ENCODE measurements around the gene NFIA. TPM values are rescaled to one million over a fixed set of nuclear protein-coding genes. Genes with fewer than 3 reads are reported as not detected.

Gene NFIA
- total and polyA plus RNA-seq, 2 of the 13 experiments (the other 11 are each of a cell fraction or from before 2014, with no cell fraction given) = 14.7 to 28.5 TPM

DNA sequence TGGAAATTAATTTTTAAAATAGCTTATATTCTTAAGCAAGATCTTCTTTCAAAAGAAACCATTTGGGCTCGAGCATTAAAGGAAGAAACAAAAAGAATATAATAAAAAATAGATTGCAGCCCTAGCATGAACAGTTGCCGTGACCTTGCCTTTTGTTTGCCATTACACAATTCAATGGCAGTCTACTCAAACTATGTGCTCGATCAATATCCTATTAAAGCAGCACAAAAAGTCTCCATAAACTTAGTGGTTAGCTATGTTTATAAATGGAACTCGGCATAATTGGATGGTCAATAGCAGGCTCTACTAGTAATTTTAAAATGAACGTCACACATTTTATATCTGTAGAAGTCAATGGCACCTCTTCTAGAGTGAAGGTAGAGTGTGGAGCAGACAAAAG lies 256.5 kb downstream of the NFIA start (continued):
- TF ChIP-seq, protein P1, sequence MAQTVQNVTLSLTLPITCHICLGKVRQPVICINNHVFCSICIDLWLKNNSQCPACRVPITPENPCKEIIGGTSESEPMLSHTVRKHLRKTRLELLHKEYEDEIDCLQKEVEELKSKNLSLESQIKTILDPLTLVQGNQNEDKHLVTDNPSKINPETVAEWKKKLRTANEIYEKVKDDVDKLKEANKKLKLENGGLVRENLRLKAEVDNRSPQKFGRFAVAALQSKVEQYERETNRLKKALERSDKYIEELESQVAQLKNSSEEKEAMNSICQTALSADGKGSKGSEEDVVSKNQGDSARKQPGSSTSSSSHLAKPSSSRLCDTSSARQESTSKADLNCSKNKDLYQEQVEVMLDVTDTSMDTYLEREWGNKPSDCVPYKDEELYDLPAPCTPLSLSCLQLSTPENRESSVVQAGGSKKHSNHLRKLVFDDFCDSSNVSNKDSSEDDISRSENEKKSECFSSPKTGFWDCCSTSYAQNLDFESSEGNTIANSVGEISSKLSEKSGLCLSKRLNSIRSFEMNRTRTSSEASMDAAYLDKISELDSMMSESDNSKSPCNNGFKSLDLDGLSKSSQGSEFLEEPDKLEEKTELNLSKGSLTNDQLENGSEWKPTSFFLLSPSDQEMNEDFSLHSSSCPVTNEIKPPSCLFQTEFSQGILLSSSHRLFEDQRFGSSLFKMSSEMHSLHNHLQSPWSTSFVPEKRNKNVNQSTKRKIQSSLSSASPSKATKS (CRISPR knock-in tag; IDR thresholded peaks at IDR 0.05) = no peak
- TF ChIP-seq, protein P2, sequence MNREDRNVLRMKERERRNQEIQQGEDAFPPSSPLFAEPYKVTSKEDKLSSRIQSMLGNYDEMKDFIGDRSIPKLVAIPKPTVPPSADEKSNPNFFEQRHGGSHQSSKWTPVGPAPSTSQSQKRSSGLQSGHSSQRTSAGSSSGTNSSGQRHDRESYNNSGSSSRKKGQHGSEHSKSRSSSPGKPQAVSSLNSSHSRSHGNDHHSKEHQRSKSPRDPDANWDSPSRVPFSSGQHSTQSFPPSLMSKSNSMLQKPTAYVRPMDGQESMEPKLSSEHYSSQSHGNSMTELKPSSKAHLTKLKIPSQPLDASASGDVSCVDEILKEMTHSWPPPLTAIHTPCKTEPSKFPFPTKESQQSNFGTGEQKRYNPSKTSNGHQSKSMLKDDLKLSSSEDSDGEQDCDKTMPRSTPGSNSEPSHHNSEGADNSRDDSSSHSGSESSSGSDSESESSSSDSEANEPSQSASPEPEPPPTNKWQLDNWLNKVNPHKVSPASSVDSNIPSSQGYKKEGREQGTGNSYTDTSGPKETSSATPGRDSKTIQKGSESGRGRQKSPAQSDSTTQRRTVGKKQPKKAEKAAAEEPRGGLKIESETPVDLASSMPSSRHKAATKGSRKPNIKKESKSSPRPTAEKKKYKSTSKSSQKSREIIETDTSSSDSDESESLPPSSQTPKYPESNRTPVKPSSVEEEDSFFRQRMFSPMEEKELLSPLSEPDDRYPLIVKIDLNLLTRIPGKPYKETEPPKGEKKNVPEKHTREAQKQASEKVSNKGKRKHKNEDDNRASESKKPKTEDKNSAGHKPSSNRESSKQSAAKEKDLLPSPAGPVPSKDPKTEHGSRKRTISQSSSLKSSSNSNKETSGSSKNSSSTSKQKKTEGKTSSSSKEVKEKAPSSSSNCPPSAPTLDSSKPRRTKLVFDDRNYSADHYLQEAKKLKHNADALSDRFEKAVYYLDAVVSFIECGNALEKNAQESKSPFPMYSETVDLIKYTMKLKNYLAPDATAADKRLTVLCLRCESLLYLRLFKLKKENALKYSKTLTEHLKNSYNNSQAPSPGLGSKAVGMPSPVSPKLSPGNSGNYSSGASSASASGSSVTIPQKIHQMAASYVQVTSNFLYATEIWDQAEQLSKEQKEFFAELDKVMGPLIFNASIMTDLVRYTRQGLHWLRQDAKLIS (CRISPR knock-in tag; IDR thresholded peaks at IDR 0.05) = no peak
- TF ChIP-seq KMT2B (CRISPR knock-in tag; IDR thresholded peaks at IDR 0.05) = peak; percentile 57; the same call in 1 of the 2 replicates
- no peak for TF ChIP-seq ZFP62 (CRISPR knock-in tag; IDR thresholded peaks at IDR 0.05)
- TF ChIP-seq ZNF24 (IDR thresholded peaks at IDR 0.05) = no peak
- no peak for TF ChIP-seq GABPB1 (CRISPR knock-in tag; IDR thresholded peaks at IDR 0.05)
- TF ChIP-seq ZBTB3 (CRISPR knock-in tag; IDR thresholded peaks at IDR 0.05; ENCODE audit: borderline replicate concordance, low read depth) = no peak
- TF ChIP-seq, protein P3, sequence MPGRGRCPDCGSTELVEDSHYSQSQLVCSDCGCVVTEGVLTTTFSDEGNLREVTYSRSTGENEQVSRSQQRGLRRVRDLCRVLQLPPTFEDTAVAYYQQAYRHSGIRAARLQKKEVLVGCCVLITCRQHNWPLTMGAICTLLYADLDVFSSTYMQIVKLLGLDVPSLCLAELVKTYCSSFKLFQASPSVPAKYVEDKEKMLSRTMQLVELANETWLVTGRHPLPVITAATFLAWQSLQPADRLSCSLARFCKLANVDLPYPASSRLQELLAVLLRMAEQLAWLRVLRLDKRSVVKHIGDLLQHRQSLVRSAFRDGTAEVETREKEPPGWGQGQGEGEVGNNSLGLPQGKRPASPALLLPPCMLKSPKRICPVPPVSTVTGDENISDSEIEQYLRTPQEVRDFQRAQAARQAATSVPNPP (CRISPR knock-in tag; IDR thresholded peaks at IDR 0.05) = no peak
- TF ChIP-seq ZNF703 (CRISPR knock-in tag; IDR thresholded peaks at IDR 0.05; ENCODE audit: borderline replicate concordance) = no peak
- TF ChIP-seq, protein P4, sequence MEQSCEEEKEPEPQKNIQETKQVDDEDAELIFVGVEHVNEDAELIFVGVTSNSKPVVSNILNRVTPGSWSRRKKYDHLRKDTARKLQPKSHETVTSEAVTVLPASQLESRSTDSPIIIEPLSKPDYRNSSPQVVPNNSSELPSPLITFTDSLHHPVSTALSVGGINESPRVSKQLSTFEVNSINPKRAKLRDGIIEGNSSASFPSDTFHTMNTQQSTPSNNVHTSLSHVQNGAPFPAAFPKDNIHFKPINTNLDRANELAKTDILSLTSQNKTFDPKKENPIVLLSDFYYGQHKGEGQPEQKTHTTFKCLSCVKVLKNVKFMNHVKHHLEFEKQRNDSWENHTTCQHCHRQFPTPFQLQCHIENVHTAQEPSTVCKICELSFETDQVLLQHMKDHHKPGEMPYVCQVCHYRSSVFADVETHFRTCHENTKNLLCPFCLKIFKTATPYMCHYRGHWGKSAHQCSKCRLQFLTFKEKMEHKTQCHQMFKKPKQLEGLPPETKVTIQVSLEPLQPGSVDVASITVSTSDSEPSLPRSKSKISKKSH (CRISPR knock-in tag; IDR thresholded peaks at IDR 0.05; ENCODE audit: borderline replicate concordance) = no peak
- TF ChIP-seq DMAP1 (CRISPR knock-in tag; IDR thresholded peaks at IDR 0.05) = no peak
- no peak for TF ChIP-seq NFE2L2 (IDR thresholded peaks at IDR 0.05; ENCODE audit: low read length)
- TF ChIP-seq, protein P5, sequence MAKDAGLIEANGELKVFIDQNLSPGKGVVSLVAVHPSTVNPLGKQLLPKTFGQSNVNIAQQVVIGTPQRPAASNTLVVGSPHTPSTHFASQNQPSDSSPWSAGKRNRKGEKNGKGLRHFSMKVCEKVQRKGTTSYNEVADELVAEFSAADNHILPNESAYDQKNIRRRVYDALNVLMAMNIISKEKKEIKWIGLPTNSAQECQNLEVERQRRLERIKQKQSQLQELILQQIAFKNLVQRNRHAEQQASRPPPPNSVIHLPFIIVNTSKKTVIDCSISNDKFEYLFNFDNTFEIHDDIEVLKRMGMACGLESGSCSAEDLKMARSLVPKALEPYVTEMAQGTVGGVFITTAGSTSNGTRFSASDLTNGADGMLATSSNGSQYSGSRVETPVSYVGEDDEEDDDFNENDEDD (CRISPR knock-in tag; IDR thresholded peaks at IDR 0.05; ENCODE audit: borderline replicate concordance) = no peak
- no peak for TF ChIP-seq REL (CRISPR knock-in tag; conservative IDR thresholded peaks at IDR 0.05)
- no peak for TF ChIP-seq MTA3 (CRISPR knock-in tag; IDR thresholded peaks at IDR 0.05)
- TF ChIP-seq SNRNP70 (IDR thresholded peaks at IDR 0.05; ENCODE audit: low read depth, low read length) = no peak
- TF ChIP-seq, protein P6, sequence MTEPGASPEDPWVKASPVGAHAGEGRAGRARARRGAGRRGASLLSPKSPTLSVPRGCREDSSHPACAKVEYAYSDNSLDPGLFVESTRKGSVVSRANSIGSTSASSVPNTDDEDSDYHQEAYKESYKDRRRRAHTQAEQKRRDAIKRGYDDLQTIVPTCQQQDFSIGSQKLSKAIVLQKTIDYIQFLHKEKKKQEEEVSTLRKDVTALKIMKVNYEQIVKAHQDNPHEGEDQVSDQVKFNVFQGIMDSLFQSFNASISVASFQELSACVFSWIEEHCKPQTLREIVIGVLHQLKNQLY (CRISPR knock-in tag; IDR thresholded peaks at IDR 0.05) = 0 out of 2 replicates have a peak, but pooled peaks have one; percentile 31
- no peak for TF ChIP-seq ZSCAN12 (CRISPR knock-in tag; IDR thresholded peaks at IDR 0.05)
- no peak for TF ChIP-seq ZNF354B (CRISPR knock-in tag; IDR thresholded peaks at IDR 0.05)
- TF ChIP-seq HNRNPH1 (optimal IDR thresholded peaks at IDR 0.05; ENCODE audit: low read depth, low read length) = no peak
- no peak for TF ChIP-seq MED13 (CRISPR knock-in tag; IDR thresholded peaks at IDR 0.05)
